NOMO-1 (cell line): Measurements from ENCODE around the gene ARVCF.

Experiments
- DNase-seq, 2 experiments: peaks; one replicate each; lab custom pipeline; 2025; ENCODE audit not compliant: unreplicated experiment in 2 of 2; lab: John Stamatoyannopoulos, UW

ARVCF gene

GRCh38 chr22:19976671-19977070 lies 40.0 kb downstream of the ARVCF start:
- no peak for DNase-seq

- DNase-seq = no peak
Measured at GRCh38 chr22:19975707-19976035, 41.0 kb downstream of the ARVCF start.

- DNase-seq = peak in 1 of 2 experiments; percentile 2
Measured at GRCh38 chr22:19974935-19975706, 41.5 kb downstream of the ARVCF start.

GRCh38 chr22:19974268-19974861 lies 42.3 kb downstream of the ARVCF start:
- peak; percentile 13 to 23 for DNase-seq

GRCh38 chr22:19973551-19974267 lies 42.9 kb downstream of the ARVCF start:
- no peak for DNase-seq

GRCh38 chr22:19972652-19973550 lies 43.7 kb downstream of the ARVCF start:
- no peak for DNase-seq

- no peak for DNase-seq
Measured at GRCh38 chr22:19972251-19972650, 44.4 kb downstream of the ARVCF start.

GRCh38 chr22:19971276-19972124 lies 45.1 kb downstream of the ARVCF start:
- DNase-seq = no peak

GRCh38 chr22:19970479-19971275 lies 45.9 kb downstream of the ARVCF start:
- peak; percentile 37 to 55 for DNase-seq

- no peak for DNase-seq
Measured at GRCh38 chr22:19970031-19970478, 46.6 kb downstream of the ARVCF start.

GRCh38 chr22:19969141-19969928 lies 47.3 kb downstream of the ARVCF start:
- no peak for DNase-seq

GRCh38 chr22:19968450-19968891 lies 48.2 kb downstream of the ARVCF start:
- no peak for DNase-seq

- DNase-seq = no peak
Measured at GRCh38 chr22:19967850-19968449, 48.7 kb downstream of the ARVCF start.

GRCh38 chr22:19966908-19967750 lies 49.5 kb downstream of the ARVCF start:
- DNase-seq = no peak

GRCh38 chr22:19965771-19966709 lies 50.6 kb downstream of the ARVCF start:
- peak; percentile 81 to 89 for DNase-seq
